Activated gamma-delta T cell treated with anti-CD3 and anti-CD28 coated beads, Interleukin-2, amount 50 U/mL, for 16 hours (primary cell): ENCODE results near the gene THSD4.

Experiments used
- DNase-seq: peaks from one replicate; pipeline ENCODE4 v3.0.0-alpha.2; 2020; ENCODE audit warnings: low read depth

THSD4 gene

GRCh38 chr15:71811036-71811736 lies 695.9 kb downstream of the THSD4 start:
- DNase-seq, result no peak

- DNase-seq, result no peak
Measured at GRCh38 chr15:71811752-71812735, 696.8 kb downstream of the THSD4 start.

- no peak for DNase-seq
Measured at GRCh38 chr15:71812966-71813722, 697.9 kb downstream of the THSD4 start.

- no peak for DNase-seq
Measured at GRCh38 chr15:71813723-71814470, 698.6 kb downstream of the THSD4 start.

- DNase-seq, result no peak
Measured at GRCh38 chr15:71815301-71815700, 700.0 kb downstream of the THSD4 start.

- DNase-seq, result no peak
Measured at GRCh38 chr15:71817351-71817750, 702.1 kb downstream of the THSD4 start.

GRCh38 chr15:71820127-71820526 lies 704.9 kb downstream of the THSD4 start:
- DNase-seq, result no peak

- DNase-seq, result no peak
Measured at GRCh38 chr15:71821547-71822129, 706.4 kb downstream of the THSD4 start.

GRCh38 chr15:71822890-71823630 lies 707.8 kb downstream of the THSD4 start:
- DNase-seq, result no peak

GRCh38 chr15:71823801-71824200 lies 708.5 kb downstream of the THSD4 start:
- no peak for DNase-seq

- DNase-seq, result no peak
Measured at GRCh38 chr15:71825021-71825730, 709.9 kb downstream of the THSD4 start.

GRCh38 chr15:71826196-71826595 lies 710.9 kb downstream of the THSD4 start:
- no peak for DNase-seq

GRCh38 chr15:71830981-71831380 lies 715.7 kb downstream of the THSD4 start:
- DNase-seq, result no peak
